Lower leg skin (tissue), 3 donors: ENCODE results near the gene EMC10.

Experiments
- CTCF ChIP-seq, 3 donors: fragments of 450-650 bp; IDR thresholded peaks; one replicate each; pipeline ENCODE4 v1.5.1; 2016; ENCODE audit warnings: antibody characterized with exemption in 3 of 3, mild to moderate bottlenecking in 3 of 3, moderate library complexity in 2 of 3
- POLR2A ChIP-seq, 2 donors: fragments of 450-650 bp; IDR thresholded peaks; one replicate each; pipeline ENCODE4 v1.6.1; 2016 to 2017; ENCODE audit warnings: antibody characterized with exemption in 2 of 2, mild to moderate bottlenecking in 1 of 2, moderate library complexity in 1 of 2

DNA sequence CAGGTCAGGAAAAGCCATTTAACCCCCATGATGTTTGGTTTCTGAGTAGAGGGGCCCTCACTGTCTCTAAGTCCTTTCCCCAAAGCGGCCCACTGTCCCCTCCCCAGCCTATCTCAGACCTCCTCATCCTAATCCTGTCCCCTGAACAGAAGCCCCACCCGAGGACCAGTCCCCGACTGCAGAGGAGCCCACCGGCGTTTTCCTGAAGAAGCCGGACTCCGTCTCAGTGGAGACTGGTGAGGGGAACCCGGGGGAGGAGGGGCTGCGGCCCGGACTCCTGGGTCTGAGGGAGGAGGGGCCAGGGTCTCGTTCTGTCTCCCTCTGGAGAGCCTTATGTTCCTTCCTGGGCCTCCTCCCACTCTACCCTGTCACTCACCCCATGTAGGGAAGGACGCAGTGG, 40.7 kb upstream of the EMC10 start:
- no peak for TF ChIP-seq CTCF (IDR thresholded peaks at IDR 0.05)
- TF ChIP-seq POLR2A (IDR thresholded peaks at IDR 0.05): no peak
